CD14-positive monocyte (primary cell): ENCODE results near the gene KCTD5. TPM values are rescaled to one million over a fixed set of nuclear protein-coding genes. Genes with fewer than 3 reads are reported as not detected.

Experiments used
- DNase-seq, 3 donors: peaks; one replicate each; pipeline ENCODE4 v3.0.0-alpha.2; 2011 to 2022
- H2AFZ ChIP-seq: 2 replicates; pipeline ENCODE4 v1.6.0; 2012; ENCODE audit warnings: mild to moderate bottlenecking, low read depth, low read length, inconsistent platforms; ENCODE audit not compliant: insufficient read depth, poor library complexity, severe bottlenecking
- H3K27ac ChIP-seq, 2 donors: 1 replicate in 1 of 2; 2 replicates in 1 of 2; pipeline ENCODE4 v1.5.1; 2012 to 2013; ENCODE audit warnings: low read length in 2 of 2, control low read depth in 1 of 2, inconsistent platforms in 1 of 2, low read depth in 1 of 2, mild to moderate bottlenecking in 1 of 2
- H3K27me3 ChIP-seq, 2 donors: one replicate each; pipeline versions ENCODE4 v1.6.0 to v1.6.1; 2011 to 2013; ENCODE audit warnings: low read length in 2 of 2; ENCODE audit not compliant: control insufficient read depth in 2 of 2, insufficient read depth in 2 of 2
- H3K36me3 ChIP-seq, 2 donors: replicated peaks in 1 of 2; 1 replicate in 1 of 2; 2 replicates in 1 of 2; pipeline versions ENCODE4 v1.5.1 to v1.6.1; 2012 to 2013; ENCODE audit warnings: low read length in 2 of 2, control low read depth in 1 of 2, inconsistent platforms in 1 of 2, mild to moderate bottlenecking in 1 of 2; ENCODE audit not compliant: insufficient read depth in 2 of 2, control insufficient read depth in 1 of 2
- H3K4me1 ChIP-seq, 2 donors: 1 replicate in 1 of 2; 2 replicates in 1 of 2; pipeline versions ENCODE4 v1.5.1 to v1.6.1; 2012 to 2013; ENCODE audit warnings: low read length in 2 of 2, control low read depth in 1 of 2, inconsistent platforms in 1 of 2, mild to moderate bottlenecking in 1 of 2, moderate library complexity in 1 of 2; ENCODE audit not compliant: insufficient read depth in 2 of 2, control insufficient read depth in 1 of 2
- H3K4me2 ChIP-seq: replicated peaks from 2 replicates; pipeline ENCODE3; 2012; ENCODE audit warnings: low read length, moderate library complexity, mild to moderate bottlenecking; ENCODE audit not compliant: poor library complexity, severe bottlenecking; ENCODE audit errors: extremely low read depth
- H3K4me3 ChIP-seq, 3 experiments: fragments of 200-600 bp in 1 of 3; sonication (generic) in 1 of 3; replicated peaks in 1 of 3; 1 replicate in 2 of 3; 2 replicates in 1 of 3; pipeline ENCODE4 v1.5.1; 2011 to 2013; ENCODE audit warnings: low read length in 3 of 3, mild to moderate bottlenecking in 3 of 3, control low read depth in 2 of 3, low read depth in 2 of 3, inconsistent platforms in 1 of 3, moderate library complexity in 1 of 3
- H3K79me2 ChIP-seq: 2 replicates; pipeline ENCODE4 v1.6.0; 2012; ENCODE audit warnings: mild to moderate bottlenecking, control low read depth, inconsistent platforms, low read length, moderate library complexity; ENCODE audit not compliant: insufficient read depth
- H3K9ac ChIP-seq: 2 replicates; pipeline ENCODE4 v1.6.0; 2017; ENCODE audit warnings: low read length, mild to moderate bottlenecking; ENCODE audit not compliant: insufficient read depth, poor library complexity, severe bottlenecking
- H3K9me3 ChIP-seq, 2 donors: replicated peaks in 1 of 2; 1 replicate in 1 of 2; 2 replicates in 1 of 2; pipeline versions ENCODE4 v1.5.1 to v1.6.1; 2012 to 2013; ENCODE audit warnings: low read length in 2 of 2, control low read depth in 1 of 2; ENCODE audit not compliant: control insufficient read depth in 1 of 2, insufficient read depth in 1 of 2
- H4K20me1 ChIP-seq: 2 replicates; pipeline ENCODE4 v1.6.0; 2012; ENCODE audit warnings: mild to moderate bottlenecking, low read length, control low read depth, moderate library complexity; ENCODE audit not compliant: insufficient read depth
- H3K27ac Mint-ChIP-seq, 7 donors: one replicate each; pipeline ENCODE4 v1.8.0; 2020; ENCODE audit warnings: mild to moderate bottlenecking in 7 of 7, mixed read lengths in 7 of 7, moderate library complexity in 6 of 7, inconsistent platforms in 2 of 7
- H3K27me3 Mint-ChIP-seq, 3 donors: one replicate each; pipeline ENCODE4 v1.8.0; 2021 to 2022; ENCODE audit warnings: low read depth in 3 of 3, mild to moderate bottlenecking in 3 of 3, mixed read lengths in 3 of 3, moderate library complexity in 3 of 3, inconsistent platforms in 1 of 3
- H3K36me3 Mint-ChIP-seq, 2 donors: one replicate each; pipeline ENCODE4 v1.8.0; 2020; ENCODE audit warnings: mixed read lengths in 2 of 2, inconsistent platforms in 1 of 2, mild to moderate bottlenecking in 1 of 2
- H3K4me1 Mint-ChIP-seq: one replicate; pipeline ENCODE4 v1.8.0; 2020; ENCODE audit warnings: mild to moderate bottlenecking, mixed read lengths
- H3K4me3 Mint-ChIP-seq, 2 donors: one replicate each; pipeline ENCODE4 v1.8.0; 2020; ENCODE audit warnings: mild to moderate bottlenecking in 2 of 2, mixed read lengths in 2 of 2, moderate library complexity in 1 of 2
- H3K9me3 Mint-ChIP-seq, 7 donors: one replicate each; pipeline ENCODE4 v1.8.0; 2020 to 2022; ENCODE audit warnings: mixed read lengths in 7 of 7, mild to moderate bottlenecking in 6 of 7, moderate library complexity in 6 of 7, inconsistent platforms in 2 of 7
- WGBS: methylation state at CpG from one replicate; pipeline ENCODE4 v1.1.5; 2013; ENCODE audit warnings: missing lambda C conversion rate; ENCODE audit not compliant: insufficient coverage; 5-methylcytosine and 5-hydroxymethylcytosine counted together
- intact Hi-C, 2 donors: fragments of 100-400 bp; cut with micrococcal nuclease; formaldehyde crosslinking; loops; one replicate each; pipeline versions ENCODE4 v1.15.0 to v1.15.1; 2023
- polyA plus RNA-seq, 3 donors: library from polyadenylated mRNA; depleted of rRNA in 1 of 3; unstranded in 2 of 3; stranded (reverse) in 1 of 3; fragments of 300-500 nt in 2 of 3; fragments of >200 nt in 1 of 3; fragmentation: Illumina TruSeq in 2 of 3; gene quantifications; 1 replicate in 2 of 3; 2 replicates in 1 of 3; pipeline ENCODE4 v1.2.3, GENCODE V29; 2012 to 2021
- TF ChIP-seq, protein P1 (sequence below): fragments of 200-600 bp; IDR thresholded peaks from one replicate; pipeline ENCODE4 v1.8.0; 2022; ENCODE audit warnings: antibody characterized with exemption, mild to moderate bottlenecking

The KCTD5 gene
- polyA plus RNA-seq, 3 donors = 16.0 to 23.1 (median 21.0) TPM

DNA sequence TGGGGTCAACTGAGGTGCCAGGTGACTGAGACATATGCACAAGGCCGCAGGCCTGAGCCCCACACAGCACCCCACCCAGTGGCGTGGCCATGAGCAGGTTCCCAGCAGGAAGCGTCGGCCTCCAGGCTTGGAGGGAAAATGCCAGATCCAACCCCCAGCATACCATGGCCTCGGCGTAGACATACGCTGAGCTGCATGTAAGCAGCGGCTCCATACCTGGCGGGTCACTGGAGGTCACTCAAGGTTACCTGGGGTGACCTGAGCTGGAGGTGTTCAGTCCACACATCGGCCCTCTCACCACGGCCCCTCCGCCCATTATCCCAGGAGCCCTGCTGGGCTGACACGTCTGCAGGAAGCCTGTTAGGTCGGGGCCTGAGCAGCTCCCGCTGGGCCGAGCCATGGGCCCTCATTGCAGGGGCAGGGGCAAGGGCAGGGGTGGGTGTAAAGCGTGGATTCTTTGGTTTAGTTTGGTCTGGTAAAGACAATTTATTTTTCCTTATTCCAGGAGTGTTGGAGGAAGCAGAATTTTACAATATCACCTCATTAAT lies 15.2 kb downstream of the KCTD5 start:
- Mint-ChIP-seq H3K4me1 (no peaks in the 10 kb centered on the region), H3K9me3 (no peaks in the 10 kb centered on the region), H3K27me3 (peaks cover 0 to 2% (median 1%) of the 10 kb centered on the region in 3 donors), H3K36me3 (peaks cover 52 to 61% of the 10 kb centered on the region in 2 donors), H3K4me3 (no peak overlapping the region), H3K27ac (no peak overlapping the region)
- intact Hi-C loops = no loop called here
- Histone ChIP-seq H3K9ac (no peak overlapping the region), H3K4me3 (no peak overlapping the region), H3K9me3 (no peaks in the 10 kb centered on the region), H3K79me2 (peaks cover 17% of the 10 kb centered on the region), H3K36me3 (peaks cover 62 to 66% of the 10 kb centered on the region in 2 donors), H3K4me1 (no peaks in the 10 kb centered on the region), H4K20me1 (peaks cover 72% of the 10 kb centered on the region), H3K27ac (no peak overlapping the region), H2AFZ (no peak overlapping the region), H3K27me3 (no peaks in the 10 kb centered on the region), H3K4me2 (no peak overlapping the region)
- 97% methylated on average over 16 of the region's 17 CpGs for WGBS
- DNase-seq = no peak
- TF ChIP-seq, protein P1, sequence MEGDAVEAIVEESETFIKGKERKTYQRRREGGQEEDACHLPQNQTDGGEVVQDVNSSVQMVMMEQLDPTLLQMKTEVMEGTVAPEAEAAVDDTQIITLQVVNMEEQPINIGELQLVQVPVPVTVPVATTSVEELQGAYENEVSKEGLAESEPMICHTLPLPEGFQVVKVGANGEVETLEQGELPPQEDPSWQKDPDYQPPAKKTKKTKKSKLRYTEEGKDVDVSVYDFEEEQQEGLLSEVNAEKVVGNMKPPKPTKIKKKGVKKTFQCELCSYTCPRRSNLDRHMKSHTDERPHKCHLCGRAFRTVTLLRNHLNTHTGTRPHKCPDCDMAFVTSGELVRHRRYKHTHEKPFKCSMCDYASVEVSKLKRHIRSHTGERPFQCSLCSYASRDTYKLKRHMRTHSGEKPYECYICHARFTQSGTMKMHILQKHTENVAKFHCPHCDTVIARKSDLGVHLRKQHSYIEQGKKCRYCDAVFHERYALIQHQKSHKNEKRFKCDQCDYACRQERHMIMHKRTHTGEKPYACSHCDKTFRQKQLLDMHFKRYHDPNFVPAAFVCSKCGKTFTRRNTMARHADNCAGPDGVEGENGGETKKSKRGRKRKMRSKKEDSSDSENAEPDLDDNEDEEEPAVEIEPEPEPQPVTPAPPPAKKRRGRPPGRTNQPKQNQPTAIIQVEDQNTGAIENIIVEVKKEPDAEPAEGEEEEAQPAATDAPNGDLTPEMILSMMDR = no peak

DNA sequence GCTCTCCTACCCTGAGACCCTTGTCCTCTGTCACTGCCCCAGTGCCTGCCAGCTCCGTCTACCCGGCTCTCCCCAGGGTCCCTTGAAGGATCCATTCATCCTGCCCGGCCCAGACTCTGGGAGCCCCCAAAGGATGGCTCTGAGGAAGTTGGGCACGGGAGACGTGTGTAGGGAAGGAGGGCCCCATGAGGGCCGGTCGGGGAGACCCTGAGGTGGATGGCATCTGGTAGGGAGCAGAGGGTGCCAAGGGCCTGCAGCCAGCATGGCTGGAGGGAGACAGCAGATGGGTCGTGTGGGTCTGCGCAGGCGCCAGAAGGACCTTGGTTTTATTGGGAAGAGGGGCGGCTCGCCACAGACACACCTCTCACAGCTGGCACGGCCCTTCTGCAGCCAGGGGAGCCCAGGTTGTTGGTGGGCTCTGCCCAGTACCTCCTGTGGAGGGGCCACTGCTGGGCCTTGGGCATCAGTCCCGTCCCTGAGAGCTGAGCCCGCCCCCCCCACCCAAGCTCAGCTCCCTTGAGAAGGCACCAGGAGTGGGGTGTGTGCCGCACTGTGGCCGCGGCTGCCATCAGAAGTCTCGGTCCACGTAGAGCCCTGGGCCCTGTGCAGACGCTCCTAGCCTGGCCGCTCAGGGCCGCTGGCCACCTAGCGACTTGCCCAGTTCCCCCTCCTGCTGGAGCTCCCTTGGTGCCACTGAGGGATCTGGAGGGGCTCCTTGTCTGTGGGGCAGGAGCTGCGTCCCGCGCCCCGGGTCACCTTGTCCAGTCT lies 16.0 kb downstream of the KCTD5 start:
- peaks cover 0 to 2% (median 1%) of the 10 kb centered on the region in 3 donors for H3K27me3 Mint-ChIP-seq
- no peaks in the 10 kb centered on the region for H3K4me1 Mint-ChIP-seq
- H3K4me1 ChIP-seq = no peaks in the 10 kb centered on the region
- whole genome bisulfite sequencing = 94% methylated on average over 19 of the region's 28 CpGs
- intact Hi-C loops = no loop called here
- no peaks in the 10 kb centered on the region for H3K27me3 ChIP-seq
- H3K4me2 ChIP-seq = no peak overlapping the region
- H3K27ac ChIP-seq = no peak overlapping the region
- H3K36me3 Mint-ChIP-seq = peaks cover 56 to 67% of the 10 kb centered on the region in 2 donors
- H3K9me3 Mint-ChIP-seq = no peaks in the 10 kb centered on the region
- no peak for DNase-seq
- H3K27ac Mint-ChIP-seq = no peak overlapping the region
- H3K79me2 ChIP-seq = peaks cover 9% of the 10 kb centered on the region
- no peaks in the 10 kb centered on the region for H3K9me3 ChIP-seq
- H3K4me3 Mint-ChIP-seq = no peak overlapping the region
- no peak overlapping the region for H2AFZ ChIP-seq
- peaks cover 67 to 69% of the 10 kb centered on the region in 2 donors for H3K36me3 ChIP-seq
- H3K9ac ChIP-seq = no peak overlapping the region
- H4K20me1 ChIP-seq = peaks cover 72% of the 10 kb centered on the region
- TF ChIP-seq, protein P1 = no peak
- H3K4me3 ChIP-seq = no peak overlapping the region
